Astrocyte (in vitro differentiated cells and primary cell): ENCODE measurements around the gene TMIGD2. TPM values are rescaled to one million over a fixed set of nuclear protein-coding genes. Genes with fewer than 3 reads are reported as not detected.

Source experiments
- DNase-seq: peaks from one replicate; pipeline ENCODE4 v3.0.0-alpha.2; 2010; ENCODE audit warnings: low read depth
- FAIRE-seq: peaks from 2 replicates; lab custom pipeline; 2011; peaks lifted over from hg19 to GRCh38; lab: Jason Lieb, UNC
- H2AFZ ChIP-seq: 2 replicates; pipeline ENCODE4 v1.6.0; 2012; ENCODE audit warnings: low read depth, low read length, inconsistent platforms
- H3K27ac ChIP-seq: 2 replicates; pipeline ENCODE4 v1.5.1; 2011; ENCODE audit warnings: low read depth, low read length, inconsistent platforms
- H3K27me3 ChIP-seq: 2 replicates; pipeline ENCODE4 v1.6.0; 2011; ENCODE audit warnings: low read length, inconsistent platforms; ENCODE audit not compliant: insufficient read depth
- H3K36me3 ChIP-seq: 2 replicates; pipeline ENCODE4 v1.5.1; 2011; ENCODE audit warnings: low read length, inconsistent platforms; ENCODE audit not compliant: insufficient read depth
- H3K4me1 ChIP-seq: 2 replicates; pipeline ENCODE4 v1.5.1; 2011; ENCODE audit warnings: low read length, inconsistent platforms; ENCODE audit not compliant: insufficient read depth
- H3K4me2 ChIP-seq: 2 replicates; pipeline ENCODE4 v1.6.0; 2012; ENCODE audit warnings: low read length, inconsistent platforms
- H3K4me3 ChIP-seq: 2 replicates; pipeline ENCODE4 v1.5.1; 2011; ENCODE audit warnings: low read depth, mild to moderate bottlenecking, low read length, inconsistent platforms; ENCODE audit not compliant: insufficient read depth
- H3K79me2 ChIP-seq: 2 replicates; pipeline ENCODE4 v1.6.0; 2012; ENCODE audit warnings: mild to moderate bottlenecking, low read length, inconsistent platforms; ENCODE audit not compliant: insufficient read depth
- H3K9ac ChIP-seq: 2 replicates; pipeline ENCODE4 v1.6.0; 2012; ENCODE audit warnings: mild to moderate bottlenecking, low read length, inconsistent platforms
- H3K9me3 ChIP-seq: 2 replicates; pipeline ENCODE4 v1.5.1; 2012; ENCODE audit warnings: low read depth, mild to moderate bottlenecking, low read length, inconsistent platforms; ENCODE audit not compliant: insufficient read depth
- H4K20me1 ChIP-seq: 2 replicates; pipeline ENCODE4 v1.6.0; 2012; ENCODE audit warnings: low read length, inconsistent platforms; ENCODE audit not compliant: insufficient read depth
- H3K27ac Mint-ChIP-seq: one replicate; pipeline ENCODE4 v1.8.0; 2021; ENCODE audit warnings: mild to moderate bottlenecking, mixed read lengths; ENCODE audit not compliant: unreplicated experiment
- H3K27me3 Mint-ChIP-seq: one replicate; pipeline ENCODE4 v1.8.0; 2021; ENCODE audit warnings: low read depth, mixed read lengths; ENCODE audit not compliant: unreplicated experiment
- H3K36me3 Mint-ChIP-seq: one replicate; pipeline ENCODE4 v1.8.0; 2021; ENCODE audit warnings: low read depth, mixed read lengths; ENCODE audit not compliant: unreplicated experiment
- H3K4me1 Mint-ChIP-seq: one replicate; pipeline ENCODE4 v1.8.0; 2021; ENCODE audit warnings: low read depth, mixed read lengths; ENCODE audit not compliant: unreplicated experiment
- H3K4me3 Mint-ChIP-seq: one replicate; pipeline ENCODE4 v1.8.0; 2021; ENCODE audit warnings: mild to moderate bottlenecking, moderate library complexity, mixed read lengths; ENCODE audit not compliant: unreplicated experiment
- H3K9me3 Mint-ChIP-seq: one replicate; pipeline ENCODE4 v1.8.0; 2021; ENCODE audit warnings: mild to moderate bottlenecking, mixed read lengths; ENCODE audit not compliant: unreplicated experiment
- EZH2 ChIP-seq: IDR thresholded peaks from 2 replicates; pipeline ENCODE4 v1.6.1; 2012; ENCODE audit warnings: mild to moderate bottlenecking, low read length, inconsistent platforms; ENCODE audit not compliant: insufficient read depth
- total RNA-seq: library from RNA; stranded (reverse); gene quantifications from 2 replicates; pipeline ENCODE4 v1.2.1, GENCODE V29; 2021
- TF ChIP-seq, protein P1 (sequence below): IDR thresholded peaks from 2 replicates; pipeline ENCODE4 v1.5.1; 2011; ENCODE audit warnings: low read depth, mild to moderate bottlenecking, inconsistent platforms, low read length, moderate library complexity; ENCODE audit not compliant: insufficient read depth

The TMIGD2 gene
- total RNA-seq, 1 donor from 2014 or later, result not detected

DNA sequence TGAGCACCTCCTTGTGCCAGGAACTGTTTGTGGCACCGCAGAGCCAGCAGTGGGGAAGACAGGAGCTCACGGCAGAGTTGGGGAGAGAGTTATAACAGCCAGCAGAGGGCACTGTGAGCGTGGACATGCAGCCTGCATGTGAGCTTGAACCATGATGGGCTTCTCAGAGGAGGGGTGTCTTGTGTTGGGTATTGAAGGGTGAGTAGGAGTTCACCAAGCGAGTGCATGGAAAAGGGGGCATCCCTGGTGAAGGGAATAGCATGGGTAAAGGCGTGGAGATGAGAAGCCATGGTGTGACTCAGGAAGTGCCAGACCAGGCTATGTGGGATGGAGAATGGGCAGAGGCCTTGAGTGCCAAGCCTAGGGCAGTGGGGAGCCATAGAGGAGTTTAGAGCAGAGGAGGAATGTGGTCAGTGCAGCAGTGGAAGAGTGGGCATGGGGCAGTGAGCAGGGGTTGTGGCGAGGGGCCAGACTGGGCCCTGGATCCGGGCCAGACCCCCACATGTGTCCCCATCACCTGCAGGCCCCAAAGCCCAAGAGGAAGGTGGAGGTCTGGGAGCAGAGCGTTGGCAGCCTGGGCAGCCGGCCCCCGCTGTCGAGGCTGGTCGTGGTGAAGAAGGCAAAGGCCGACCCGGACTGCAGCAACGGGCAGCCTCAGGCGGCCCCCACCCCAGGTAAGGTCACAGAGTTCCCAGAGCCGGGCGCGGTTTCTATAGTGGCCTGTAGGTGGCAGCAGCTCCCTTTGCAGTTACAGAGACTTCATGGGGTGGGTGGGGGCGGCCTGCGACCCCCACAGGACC is 34.9 kb downstream of the TMIGD2 start:
- H3K27me3 ChIP-seq, result no peaks in the 10 kb centered on the region
- H3K4me3 ChIP-seq, result no peak overlapping the region
- H3K27me3 Mint-ChIP-seq, result no peaks in the 10 kb centered on the region
- no peak overlapping the region for H3K27ac ChIP-seq
- DNase-seq (no peak), FAIRE-seq (no peak)
- no peak overlapping the region for H3K4me2 ChIP-seq
- no peaks in the 10 kb centered on the region for H3K4me1 Mint-ChIP-seq
- no peak overlapping the region for H3K9ac ChIP-seq
- H3K36me3 Mint-ChIP-seq, result peaks cover 12% of the 10 kb centered on the region
- no peak overlapping the region for H2AFZ ChIP-seq
- H3K4me3 Mint-ChIP-seq, result no peak overlapping the region
- H4K20me1 ChIP-seq, result peaks cover 6% of the 10 kb centered on the region
- H3K9me3 ChIP-seq, result no peaks in the 10 kb centered on the region
- no peaks in the 10 kb centered on the region for H3K79me2 ChIP-seq
- H3K9me3 Mint-ChIP-seq, result peaks cover 2% of the 10 kb centered on the region
- H3K27ac Mint-ChIP-seq, result no peak overlapping the region
- H3K4me1 ChIP-seq, result no peaks in the 10 kb centered on the region
- no peak for TF ChIP-seq EZH2
- TF ChIP-seq, protein P1, sequence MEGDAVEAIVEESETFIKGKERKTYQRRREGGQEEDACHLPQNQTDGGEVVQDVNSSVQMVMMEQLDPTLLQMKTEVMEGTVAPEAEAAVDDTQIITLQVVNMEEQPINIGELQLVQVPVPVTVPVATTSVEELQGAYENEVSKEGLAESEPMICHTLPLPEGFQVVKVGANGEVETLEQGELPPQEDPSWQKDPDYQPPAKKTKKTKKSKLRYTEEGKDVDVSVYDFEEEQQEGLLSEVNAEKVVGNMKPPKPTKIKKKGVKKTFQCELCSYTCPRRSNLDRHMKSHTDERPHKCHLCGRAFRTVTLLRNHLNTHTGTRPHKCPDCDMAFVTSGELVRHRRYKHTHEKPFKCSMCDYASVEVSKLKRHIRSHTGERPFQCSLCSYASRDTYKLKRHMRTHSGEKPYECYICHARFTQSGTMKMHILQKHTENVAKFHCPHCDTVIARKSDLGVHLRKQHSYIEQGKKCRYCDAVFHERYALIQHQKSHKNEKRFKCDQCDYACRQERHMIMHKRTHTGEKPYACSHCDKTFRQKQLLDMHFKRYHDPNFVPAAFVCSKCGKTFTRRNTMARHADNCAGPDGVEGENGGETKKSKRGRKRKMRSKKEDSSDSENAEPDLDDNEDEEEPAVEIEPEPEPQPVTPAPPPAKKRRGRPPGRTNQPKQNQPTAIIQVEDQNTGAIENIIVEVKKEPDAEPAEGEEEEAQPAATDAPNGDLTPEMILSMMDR, result peak; percentile 42
- H3K36me3 ChIP-seq, result peaks cover 5% of the 10 kb centered on the region

DNA sequence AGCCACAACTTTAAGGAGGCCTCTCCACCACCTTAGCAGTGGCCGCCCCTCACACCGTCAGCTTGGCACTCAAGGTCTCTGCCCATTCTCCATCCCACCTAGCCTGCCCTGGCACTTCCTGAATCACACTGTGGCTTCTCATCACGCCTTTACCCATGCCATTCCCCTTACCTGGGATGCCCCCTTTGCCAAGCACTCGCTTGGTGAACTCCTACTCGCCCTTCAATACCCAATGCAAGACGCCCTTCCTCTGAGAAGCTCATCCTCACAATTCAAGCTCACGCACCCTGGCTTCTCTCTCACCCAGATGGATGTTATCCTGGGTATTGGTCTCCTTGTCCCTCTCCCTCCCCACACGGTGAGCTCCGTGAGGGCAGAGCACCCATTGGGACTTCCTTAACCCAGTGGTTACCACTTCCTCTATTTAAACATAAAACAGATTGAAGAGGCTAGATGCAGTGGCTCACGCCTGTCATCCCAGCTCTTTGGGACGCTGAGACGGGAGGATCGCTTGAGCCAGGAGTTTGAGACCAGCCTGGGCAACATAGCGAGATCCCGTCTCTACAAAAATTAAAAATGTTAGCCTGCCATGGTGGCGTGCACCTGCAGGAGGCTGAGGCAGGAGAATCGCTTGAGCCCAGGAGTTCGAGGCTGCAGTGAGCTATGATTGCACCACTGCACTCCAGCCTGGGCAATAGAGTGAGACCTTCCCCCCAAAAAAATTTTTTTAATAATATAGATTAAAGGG is 35.8 kb downstream of the TMIGD2 start:
- H3K4me3 ChIP-seq, result no peak overlapping the region

More for the DNA sequence above, 35.8 kb downstream of the TMIGD2 start:
- H3K27ac ChIP-seq, result no peak overlapping the region
- no peak overlapping the region for H2AFZ ChIP-seq
- no peak overlapping the region for H3K9ac ChIP-seq
- no peaks in the 10 kb centered on the region for H3K27me3 ChIP-seq
- H3K79me2 ChIP-seq, result no peaks in the 10 kb centered on the region
- H3K4me3 Mint-ChIP-seq, result no peak overlapping the region
- no peaks in the 10 kb centered on the region for H3K4me1 Mint-ChIP-seq
- no peaks in the 10 kb centered on the region for H3K27me3 Mint-ChIP-seq
- H3K4me1 ChIP-seq, result no peaks in the 10 kb centered on the region
- no peak for TF ChIP-seq EZH2
- TF ChIP-seq, protein P1, result no peak
- H3K9me3 Mint-ChIP-seq, result no peaks in the 10 kb centered on the region
- no peak overlapping the region for H3K4me2 ChIP-seq
- DNase-seq (no peak), FAIRE-seq (no peak)
- H3K36me3 Mint-ChIP-seq, result peaks cover 7% of the 10 kb centered on the region
- peaks cover 5% of the 10 kb centered on the region for H3K36me3 ChIP-seq
- H4K20me1 ChIP-seq, result peaks cover 6% of the 10 kb centered on the region
- no peaks in the 10 kb centered on the region for H3K9me3 ChIP-seq
- H3K27ac Mint-ChIP-seq, result no peak overlapping the region
